Esophagus muscularis mucosa (tissue), 4 donors: Measurements from ENCODE around the gene CD274. TPM values are rescaled to one million over a fixed set of nuclear protein-coding genes. Genes with fewer than 3 reads are reported as not detected.

ENCODE experiments used
- DNase-seq: peaks from one replicate; pipeline ENCODE4 v3.0.0-alpha.2; 2017; ENCODE audit errors: extremely low spot score
- H3K27ac ChIP-seq, 4 donors: fragments of 200-600 bp; sonication (generic); replicated peaks in 1 of 4; 1 replicate in 3 of 4; 2 replicates in 1 of 4; pipeline ENCODE4 v1.5.1; 2016 to 2019; ENCODE audit warnings: mild to moderate bottlenecking in 1 of 4
- H3K27me3 ChIP-seq, 4 donors: fragments of 200-600 bp; sonication (generic); one replicate each; pipeline versions ENCODE4 v1.5.1 to v1.6.0; 2016 to 2019
- H3K36me3 ChIP-seq, 4 donors: fragments of 200-600 bp; sonication (generic); one replicate each; pipeline ENCODE4 v1.5.1; 2016 to 2019
- H3K4me1 ChIP-seq, 4 donors: fragments of 200-600 bp; sonication (generic); one replicate each; pipeline ENCODE4 v1.5.1; 2016 to 2019
- H3K4me3 ChIP-seq, 4 donors: fragments of 200-600 bp; sonication (generic); 1 replicate in 2 of 4; 2 replicates in 2 of 4; pipeline ENCODE4 v1.5.1; 2016 to 2019; ENCODE audit warnings: mild to moderate bottlenecking in 4 of 4, moderate library complexity in 1 of 4
- H3K9me3 ChIP-seq, 4 donors: fragments of 200-600 bp; sonication (generic); 1 replicate in 3 of 4; 2 replicates in 1 of 4; pipeline ENCODE4 v1.5.1; 2016 to 2019
- CTCF ChIP-seq, 3 experiments: fragments of 200-600 bp in 2 of 3; fragments of 450-650 bp in 1 of 3; sonication (generic) in 2 of 3; IDR thresholded peaks; one replicate each; pipeline ENCODE4 v1.5.1; 2017 to 2019; ENCODE audit warnings: antibody characterized with exemption in 3 of 3, mild to moderate bottlenecking in 2 of 3, moderate library complexity in 1 of 3
- EP300 ChIP-seq: sonication (generic); formaldehyde crosslinking; IDR thresholded peaks from one replicate; pipeline ENCODE4 v1.6.1; 2017; ENCODE audit warnings: antibody characterized with exemption
- POLR2A ChIP-seq: fragments of 450-650 bp; IDR thresholded peaks from one replicate; pipeline ENCODE4 v1.6.1; 2017; ENCODE audit warnings: antibody characterized with exemption, moderate library complexity, mild to moderate bottlenecking, low read depth
- POLR2AphosphoS5 ChIP-seq, 2 donors: sonication (generic); formaldehyde crosslinking; IDR thresholded peaks; one replicate each; pipeline ENCODE4 v1.6.1; 2017; ENCODE audit warnings: antibody characterized with exemption in 2 of 2
- WGBS: methylation state at CpG from one replicate; pipeline ENCODE4 v1.1.5; 2018; 5-methylcytosine and 5-hydroxymethylcytosine counted together
- intact Hi-C: fragments of 100-400 bp; cut with DNase I; formaldehyde crosslinking; loops from one replicate; pipeline ENCODE4 v1.15.1; 2023
- total RNA-seq, 4 donors: library from RNA; depleted of rRNA; stranded (reverse); fragments of >200 nt; gene quantifications; one replicate each; pipeline versions ENCODE4 v1.1.0 to v1.2.1, GENCODE V29; 2016

The CD274 gene
- total RNA-seq, 4 donors from 2014 or later: 0.65 to 4.5 (median 2.6) TPM

- no peak overlapping the region for H3K4me3 ChIP-seq
- no peak for TF ChIP-seq POLR2AphosphoS5 (IDR thresholded peaks at IDR 0.05)
- TF ChIP-seq EP300: no peak
- no peak for TF ChIP-seq POLR2A
- TF ChIP-seq CTCF (IDR thresholded peaks at IDR 0.05): no peak
- no peaks in the 10 kb centered on the region for H3K4me1 ChIP-seq
- H3K9me3 ChIP-seq: no peaks in the 10 kb centered on the region
- H3K36me3 ChIP-seq: peaks cover 5 to 12% (median 12%) of the 10 kb centered on the region in 4 donors
- 94% methylated on average over 9 of the region's 20 CpGs for WGBS
- no peaks in the 10 kb centered on the region for H3K27me3 ChIP-seq
- H3K27ac ChIP-seq: no peak overlapping the region
- no peak for DNase-seq
- intact Hi-C loops: no loop called here
Measured at GRCh38 chr9:5418481-5418880, 31.9 kb upstream of the CD274 start.

GRCh38 chr9:5419987-5420386, 30.4 kb upstream of the CD274 start:
- DNase-seq: no peak
- Histone ChIP-seq H3K4me1 (no peaks in the 10 kb centered on the region), H3K27ac (no peak overlapping the region), H3K4me3 (no peak overlapping the region), H3K9me3 (no peaks in the 10 kb centered on the region), H3K36me3 (peaks cover 5 to 12% (median 12%) of the 10 kb centered on the region in 4 donors), H3K27me3 (no peaks in the 10 kb centered on the region)
- intact Hi-C loops: loop anchor here (10.0 kb wide), 1 partner anchor 665 kb away; no protein-coding TSS in a partner anchor
- no peak for TF ChIP-seq POLR2AphosphoS5 (IDR thresholded peaks at IDR 0.05)
- no peak for TF ChIP-seq POLR2A
- no peak for TF ChIP-seq CTCF (IDR thresholded peaks at IDR 0.05)
- no peak for TF ChIP-seq EP300

- Histone ChIP-seq H3K27me3 (no peaks in the 10 kb centered on the region), H3K4me3 (no peak overlapping the region), H3K4me1 (no peaks in the 10 kb centered on the region), H3K9me3 (no peaks in the 10 kb centered on the region), H3K27ac (no peak overlapping the region), H3K36me3 (peaks cover 5 to 12% (median 12%) of the 10 kb centered on the region in 4 donors)
- intact Hi-C loops: loop anchor here (10.0 kb wide), 1 partner anchor 666 kb away; no protein-coding TSS in a partner anchor
- 83% methylated on average over 2 of the region's 2 CpGs for WGBS
- TF ChIP-seq POLR2AphosphoS5 (IDR thresholded peaks at IDR 0.05): no peak
- no peak for TF ChIP-seq CTCF (IDR thresholded peaks at IDR 0.05)
- TF ChIP-seq EP300: no peak
- DNase-seq: no peak
Measured at GRCh38 chr9:5421163-5421562, 29.2 kb upstream of the CD274 start.

GRCh38 chr9:5422276-5422675, 28.1 kb upstream of the CD274 start:
- H3K27me3 ChIP-seq: no peaks in the 10 kb centered on the region
- H3K36me3 ChIP-seq: peaks cover 5 to 12% (median 12%) of the 10 kb centered on the region in 4 donors
- intact Hi-C loops: loop anchor here (10.0 kb wide), 1 partner anchor 667 kb away; no protein-coding TSS in a partner anchor
- no peaks in the 10 kb centered on the region for H3K9me3 ChIP-seq
- 71% methylated on average over 1 of the region's 1 CpG for WGBS
- H3K4me1 ChIP-seq: no peaks in the 10 kb centered on the region
- no peak for DNase-seq
- H3K27ac ChIP-seq: no peak overlapping the region
- TF ChIP-seq POLR2A (no peak), POLR2AphosphoS5 (IDR thresholded peaks at IDR 0.05) (no peak), EP300 (no peak), CTCF (IDR thresholded peaks at IDR 0.05) (no peak)
- H3K4me3 ChIP-seq: no peak overlapping the region

GRCh38 chr9:5425006-5425628, 25.2 kb upstream of the CD274 start:
- intact Hi-C loops: loop anchor here (10.0 kb wide), 1 partner anchor 670 kb away; no protein-coding TSS in a partner anchor
- WGBS: 67% methylated on average over 2 of the region's 2 CpGs
- H3K4me3 ChIP-seq: no peak overlapping the region

More at GRCh38 chr9:5425006-5425628, 25.2 kb upstream of the CD274 start:
- H3K27me3 ChIP-seq: no peaks in the 10 kb centered on the region
- H3K36me3 ChIP-seq: peaks cover 0 to 12% (median 3%) of the 10 kb centered on the region in 4 donors
- DNase-seq: no peak
- TF ChIP-seq POLR2AphosphoS5 (IDR thresholded peaks at IDR 0.05) (no peak), POLR2A (no peak), CTCF (IDR thresholded peaks at IDR 0.05) (peak in 2 of 3 experiments; percentile 16 to 38), EP300 (no peak)
- no peaks in the 10 kb centered on the region for H3K4me1 ChIP-seq
- no peaks in the 10 kb centered on the region for H3K9me3 ChIP-seq
- H3K27ac ChIP-seq: no peak overlapping the region
